ENCODE measurements around the gene CD109.

CD109 gene

DNA sequence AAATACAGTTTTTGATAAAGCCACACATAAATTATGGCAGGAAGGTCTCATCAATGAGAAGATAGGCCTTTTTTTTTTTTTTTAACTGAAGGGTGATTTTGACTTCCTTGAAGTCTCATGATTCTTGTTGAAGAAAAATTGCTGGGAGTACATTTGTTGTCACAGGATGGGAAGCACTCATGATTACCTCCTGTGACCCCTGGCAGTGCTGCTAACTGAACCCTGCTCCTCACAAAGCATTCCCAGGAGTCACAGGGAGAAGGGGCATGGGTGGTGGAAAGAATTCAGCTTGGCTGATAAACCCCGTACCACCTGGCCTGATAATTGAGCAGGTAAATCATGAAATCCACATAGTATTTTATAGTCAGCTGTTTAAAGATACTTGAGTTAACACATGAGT lies 86.9 kb downstream of the CD109 start:
- no peak for TF ChIP-seq GATA3 (IDR thresholded peaks at IDR 0.05; ENCODE audit: low read depth, low read length)
- TF ChIP-seq GATA2 (IDR thresholded peaks at IDR 0.05; ENCODE audit: low read depth, low read length): no peak

GRCh38 chr6:73784726-73785505 lies 88.9 kb downstream of the CD109 start:
- TF ChIP-seq GATA2 (IDR thresholded peaks at IDR 0.05; ENCODE audit: low read depth, low read length) (no peak), GATA3 (IDR thresholded peaks at IDR 0.05; ENCODE audit: low read depth, low read length) (no peak)

DNA sequence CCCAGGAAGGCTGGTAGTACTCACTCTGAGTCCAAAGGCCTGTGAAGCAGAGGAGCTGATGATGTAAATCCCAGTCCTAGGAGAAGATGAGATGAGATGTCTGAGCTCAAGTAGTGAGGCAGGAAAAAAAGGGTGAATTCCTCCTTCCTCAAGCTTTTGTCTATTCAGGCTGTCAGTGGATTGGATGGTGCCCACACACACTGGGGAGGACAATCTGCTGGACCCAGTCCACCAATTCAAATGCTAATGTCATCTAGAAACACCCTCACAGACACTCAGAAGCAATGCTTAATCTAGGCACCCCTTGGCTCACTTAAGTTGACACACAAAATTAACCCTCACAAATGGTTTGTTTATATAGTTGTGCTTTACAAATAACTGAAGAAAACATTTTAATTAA lies 94.6 kb downstream of the CD109 start:
- TF ChIP-seq GATA2 (IDR thresholded peaks at IDR 0.05; ENCODE audit: low read depth, low read length): no peak
- TF ChIP-seq GATA3 (IDR thresholded peaks at IDR 0.05; ENCODE audit: low read depth, low read length): no peak

GRCh38 chr6:73791336-73791735 lies 95.3 kb downstream of the CD109 start:
- TF ChIP-seq GATA2 (IDR thresholded peaks at IDR 0.05; ENCODE audit: low read depth, low read length): no peak

DNA sequence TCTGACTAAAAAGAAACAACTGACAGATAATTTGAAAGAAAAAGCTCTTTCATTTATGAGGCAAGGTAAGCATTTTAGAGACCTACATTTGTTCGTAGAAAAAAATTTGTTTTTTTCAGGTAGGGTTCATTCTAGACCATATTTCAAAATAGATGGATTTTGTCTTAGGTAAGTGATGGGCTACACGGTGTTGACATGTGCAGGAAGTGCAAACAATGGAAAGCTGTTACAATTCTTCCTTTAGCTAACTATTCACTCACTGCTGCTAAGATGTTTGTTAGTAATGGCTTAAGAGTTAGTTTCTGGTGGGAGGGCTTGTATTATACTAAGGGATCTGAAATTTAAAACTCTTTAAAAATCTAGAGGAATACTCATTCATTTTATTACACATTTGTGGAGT lies 96.7 kb downstream of the CD109 start:
- no peak for TF ChIP-seq GATA3 (IDR thresholded peaks at IDR 0.05; ENCODE audit: low read depth, low read length)
- no peak for TF ChIP-seq GATA2 (IDR thresholded peaks at IDR 0.05; ENCODE audit: low read depth, low read length)

DNA sequence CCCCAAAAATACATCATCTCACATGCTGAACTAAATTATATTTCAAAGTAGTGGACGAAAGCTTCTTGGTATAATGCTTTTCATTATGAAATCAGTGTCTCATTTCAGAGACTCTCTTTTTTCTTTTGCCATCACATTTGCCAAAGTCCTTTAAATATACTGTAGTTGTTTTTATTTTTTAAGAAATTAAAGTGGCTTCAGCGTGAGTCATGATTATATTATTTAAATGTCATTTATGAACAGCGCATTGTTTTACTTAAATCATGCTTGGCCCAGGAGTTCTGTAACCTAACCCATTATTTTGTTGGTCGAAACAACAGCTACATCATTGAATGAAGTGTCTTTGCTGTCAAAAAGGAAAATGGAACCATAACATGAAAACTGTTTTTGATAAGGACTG lies 100.9 kb downstream of the CD109 start:
- no peak for TF ChIP-seq GATA2 (IDR thresholded peaks at IDR 0.05; ENCODE audit: low read depth, low read length)
- TF ChIP-seq GATA3 (IDR thresholded peaks at IDR 0.05; ENCODE audit: low read depth, low read length): no peak

DNA sequence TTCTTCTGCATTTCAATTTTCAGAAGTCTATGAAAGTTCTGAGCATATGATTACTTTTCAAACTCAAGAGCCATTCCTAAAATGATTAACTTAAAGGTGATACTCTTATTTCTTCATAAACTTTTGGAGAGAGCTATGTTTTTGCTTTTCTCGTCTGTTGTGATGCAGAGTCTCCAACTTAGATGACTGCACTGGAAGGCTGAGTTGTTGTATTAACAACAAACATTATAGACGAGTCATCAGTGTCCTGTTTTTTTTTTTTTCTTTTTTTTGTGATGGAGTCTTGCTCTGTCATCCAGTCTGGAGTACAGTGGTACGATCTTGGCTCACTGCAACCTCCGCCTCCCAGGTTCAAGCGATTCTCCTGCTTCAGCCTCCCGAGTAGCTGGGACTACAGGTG lies 101.9 kb downstream of the CD109 start:
- TF ChIP-seq GATA3 (IDR thresholded peaks at IDR 0.05; ENCODE audit: low read depth, low read length) (no peak), GATA2 (IDR thresholded peaks at IDR 0.05; ENCODE audit: low read depth, low read length) (no peak)

DNA sequence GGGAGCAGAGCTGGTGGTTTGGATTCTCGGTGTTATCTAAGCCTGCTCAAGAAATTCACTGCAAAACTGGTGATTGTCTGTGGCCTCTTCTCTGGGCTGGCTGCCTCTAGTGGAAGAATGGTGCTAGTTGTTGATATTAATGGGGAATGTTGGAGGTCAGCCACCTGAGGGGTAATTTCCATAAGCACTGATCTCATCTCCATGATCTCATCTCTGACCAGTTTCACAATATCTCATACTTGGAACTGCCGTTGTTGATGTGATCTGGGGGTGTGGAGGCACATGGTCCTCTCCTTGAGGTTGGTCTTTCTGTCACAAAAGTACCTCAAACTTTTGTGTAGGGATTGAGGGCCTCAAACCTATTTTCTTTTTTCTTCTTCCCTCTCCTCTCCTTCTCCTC lies 102.6 kb downstream of the CD109 start:
- TF ChIP-seq GATA3 (IDR thresholded peaks at IDR 0.05; ENCODE audit: low read depth, low read length) (no peak), GATA2 (IDR thresholded peaks at IDR 0.05; ENCODE audit: low read depth, low read length) (no peak)

- TF ChIP-seq GATA3 (IDR thresholded peaks at IDR 0.05; ENCODE audit: low read depth, low read length) (no peak), GATA2 (IDR thresholded peaks at IDR 0.05; ENCODE audit: low read depth, low read length) (no peak)
These were observed 105.0 kb downstream of the CD109 start for GRCh38 chr6:73800997-73801396.

DNA sequence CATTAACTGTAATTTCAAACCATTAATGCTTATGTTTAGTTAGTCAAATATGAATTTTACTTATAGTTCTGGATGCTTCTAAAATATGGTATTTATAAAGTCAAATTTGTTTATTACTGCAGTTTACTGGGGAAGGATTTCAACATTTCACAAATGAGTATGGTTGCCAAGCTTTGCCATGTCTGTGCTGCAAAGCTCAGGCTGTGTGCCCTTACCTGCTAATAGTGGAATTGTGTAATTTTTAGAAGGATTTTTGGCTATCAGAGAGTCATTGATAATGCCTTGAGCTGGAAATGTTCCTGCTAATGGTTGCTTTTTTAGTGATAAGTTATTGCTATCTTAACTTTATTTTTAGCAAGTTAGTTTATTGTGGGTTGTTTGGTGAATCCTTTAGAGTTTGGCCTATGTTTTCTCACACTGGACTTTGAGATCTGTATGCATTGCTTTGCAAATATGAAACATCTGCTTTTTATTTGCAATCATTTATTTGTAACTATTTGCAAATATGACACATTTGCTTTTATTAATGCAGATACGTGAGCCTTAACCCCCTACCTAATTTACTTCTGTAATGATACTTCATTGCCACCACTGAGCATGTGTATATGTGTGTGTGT lies 105.8 kb downstream of the CD109 start:
- no peak for TF ChIP-seq GATA2 (IDR thresholded peaks at IDR 0.05; ENCODE audit: low read depth, low read length)
- TF ChIP-seq GATA3 (IDR thresholded peaks at IDR 0.05; ENCODE audit: low read depth, low read length): no peak

DNA sequence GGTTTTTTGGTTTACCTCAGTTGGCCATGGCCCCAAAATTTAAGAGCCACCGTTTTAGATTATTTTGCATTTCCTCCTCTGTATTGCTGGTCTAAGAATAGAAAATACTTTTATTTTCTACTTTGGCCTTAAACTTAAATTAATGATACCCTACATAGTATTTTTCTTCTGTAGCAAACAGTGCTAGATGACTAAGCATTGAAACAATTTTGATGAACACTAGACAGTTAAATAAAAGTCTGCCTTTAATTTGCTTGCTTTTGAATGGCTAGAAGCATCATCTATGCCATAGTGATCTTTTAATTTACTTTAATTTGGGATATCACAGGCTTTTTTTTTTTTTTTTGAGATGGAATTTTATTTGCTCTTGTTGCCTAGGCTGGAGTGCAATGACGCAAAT lies 106.4 kb downstream of the CD109 start:
- TF ChIP-seq GATA3 (IDR thresholded peaks at IDR 0.05; ENCODE audit: low read depth, low read length): no peak
- no peak for TF ChIP-seq GATA2 (IDR thresholded peaks at IDR 0.05; ENCODE audit: low read depth, low read length)

GRCh38 chr6:73803562-73804241 lies 107.7 kb downstream of the CD109 start:
- TF ChIP-seq GATA2 (IDR thresholded peaks at IDR 0.05; ENCODE audit: low read depth, low read length): no peak
- TF ChIP-seq GATA3 (IDR thresholded peaks at IDR 0.05; ENCODE audit: low read depth, low read length): no peak

DNA sequence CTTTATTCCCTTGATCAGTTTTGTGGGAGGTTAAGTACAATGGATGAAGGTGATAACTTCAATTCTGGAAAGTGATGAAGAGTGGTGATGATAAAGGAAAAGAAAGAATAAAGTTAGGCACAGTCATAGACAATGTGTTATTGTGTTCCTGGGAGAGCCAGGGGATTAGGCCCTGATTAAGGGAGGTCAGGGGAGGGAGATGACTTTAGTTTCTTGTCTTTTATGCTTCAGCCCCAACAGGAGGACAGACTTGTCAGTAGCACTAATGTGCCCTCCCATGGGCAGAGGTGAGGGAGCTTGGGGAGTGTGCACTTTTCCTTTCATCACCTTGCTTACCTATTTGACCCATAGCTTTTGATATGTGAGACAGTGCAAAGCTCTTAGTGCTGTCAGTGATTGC lies 115.7 kb downstream of the CD109 start:
- TF ChIP-seq GATA2 (IDR thresholded peaks at IDR 0.05; ENCODE audit: low read depth, low read length) (no peak), GATA3 (IDR thresholded peaks at IDR 0.05; ENCODE audit: low read depth, low read length) (no peak)

DNA sequence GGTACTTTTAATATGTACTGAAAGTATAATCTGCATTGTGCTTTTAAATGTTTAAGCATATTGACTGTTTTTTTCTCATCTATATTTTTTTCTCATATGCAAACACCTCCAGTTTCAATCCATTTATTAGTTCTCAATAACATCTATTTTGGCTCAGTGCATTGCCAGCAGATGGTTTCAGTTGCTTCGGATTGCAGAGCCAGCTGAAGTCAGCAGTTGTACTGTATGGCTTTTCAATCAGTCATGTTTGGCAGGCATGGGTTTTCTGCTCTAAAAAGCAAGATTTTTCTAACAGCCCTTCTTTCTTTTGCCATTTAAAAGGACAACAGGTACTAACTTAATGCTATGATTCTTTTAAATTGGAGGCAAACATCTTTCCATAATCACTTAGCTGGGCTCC lies 121.2 kb downstream of the CD109 start:
- no peak for TF ChIP-seq GATA3 (IDR thresholded peaks at IDR 0.05; ENCODE audit: low read depth, low read length)
- no peak for TF ChIP-seq GATA2 (IDR thresholded peaks at IDR 0.05; ENCODE audit: low read depth, low read length)

Measured in SH-SY5Y (cell line).